ENCODE data around the gene IGDCC3.
A peak's percentile ranks its signal among the peaks of the same experiment; 100 is the strongest.

The IGDCC3 gene

DNA sequence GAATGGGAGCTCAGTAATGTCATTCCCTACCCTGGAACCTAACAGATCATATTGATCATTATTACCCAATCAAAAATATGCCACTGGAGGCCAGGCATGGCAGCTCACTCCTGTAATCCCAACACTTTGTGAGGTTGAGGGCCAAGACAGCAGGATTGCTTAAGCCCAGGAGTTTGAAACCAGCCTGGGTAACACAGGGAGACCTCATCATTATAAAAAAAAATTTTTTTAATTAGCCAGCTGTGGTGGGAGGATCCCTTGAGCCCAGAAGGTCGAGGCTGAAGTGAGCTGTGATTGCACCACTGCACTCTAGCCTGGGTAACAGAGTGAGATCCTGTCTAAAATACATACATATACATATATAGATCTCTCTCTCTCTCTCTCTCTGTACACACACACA is 34.8 kb upstream of the IGDCC3 start:
- in situ Hi-C loops (cut with HindIII; ENCODE audit: low sequenced_read_pairs) = no loop called here
- no peak overlapping the region for H3K4me3 ChIP-seq (ENCODE audit: low read depth, low read length)
- no peak for DNase-seq (ENCODE audit: low read depth, low spot score)

DNA sequence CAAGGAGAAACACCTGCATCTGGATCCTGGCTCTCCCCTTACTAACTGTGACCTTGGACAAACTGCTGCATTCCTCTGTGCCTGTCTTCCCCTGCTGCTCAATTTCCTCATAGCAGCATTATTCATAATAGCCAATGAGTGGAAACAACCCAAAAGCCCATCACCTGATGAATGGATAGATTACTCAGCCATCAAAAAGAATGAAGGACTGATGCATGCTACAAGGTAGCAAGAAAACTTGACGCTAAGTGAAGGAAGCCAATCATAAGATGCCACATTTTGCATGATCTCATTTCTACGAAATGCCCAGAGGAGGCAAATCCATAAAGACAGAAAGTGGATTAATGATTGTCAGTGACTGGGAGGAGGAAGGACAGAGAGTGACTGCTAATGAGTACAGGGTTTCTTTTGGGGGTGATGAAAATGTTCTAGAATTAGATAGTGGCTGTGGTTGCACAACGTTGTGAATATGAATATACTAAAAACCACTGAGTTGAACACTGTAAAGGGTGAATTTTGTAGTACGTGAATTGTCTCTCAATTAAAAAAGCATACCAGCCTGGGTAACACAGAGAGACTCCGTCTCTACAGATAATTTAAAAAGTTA is 33.8 kb upstream of the IGDCC3 start:
- TF ChIP-seq, protein P1, sequence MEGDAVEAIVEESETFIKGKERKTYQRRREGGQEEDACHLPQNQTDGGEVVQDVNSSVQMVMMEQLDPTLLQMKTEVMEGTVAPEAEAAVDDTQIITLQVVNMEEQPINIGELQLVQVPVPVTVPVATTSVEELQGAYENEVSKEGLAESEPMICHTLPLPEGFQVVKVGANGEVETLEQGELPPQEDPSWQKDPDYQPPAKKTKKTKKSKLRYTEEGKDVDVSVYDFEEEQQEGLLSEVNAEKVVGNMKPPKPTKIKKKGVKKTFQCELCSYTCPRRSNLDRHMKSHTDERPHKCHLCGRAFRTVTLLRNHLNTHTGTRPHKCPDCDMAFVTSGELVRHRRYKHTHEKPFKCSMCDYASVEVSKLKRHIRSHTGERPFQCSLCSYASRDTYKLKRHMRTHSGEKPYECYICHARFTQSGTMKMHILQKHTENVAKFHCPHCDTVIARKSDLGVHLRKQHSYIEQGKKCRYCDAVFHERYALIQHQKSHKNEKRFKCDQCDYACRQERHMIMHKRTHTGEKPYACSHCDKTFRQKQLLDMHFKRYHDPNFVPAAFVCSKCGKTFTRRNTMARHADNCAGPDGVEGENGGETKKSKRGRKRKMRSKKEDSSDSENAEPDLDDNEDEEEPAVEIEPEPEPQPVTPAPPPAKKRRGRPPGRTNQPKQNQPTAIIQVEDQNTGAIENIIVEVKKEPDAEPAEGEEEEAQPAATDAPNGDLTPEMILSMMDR (IDR thresholded peaks at IDR 0.05; ENCODE audit: low read depth, low read length) = no peak
- no peak overlapping the region for H3K4me3 ChIP-seq (ENCODE audit: low read depth, low read length)
- DNase-seq (ENCODE audit: low read depth, low spot score) = peak; percentile 25
- in situ Hi-C loops (cut with HindIII; ENCODE audit: low sequenced_read_pairs) = no loop called here

More for the DNA sequence above, 34.8 kb upstream of the IGDCC3 start:
- TF ChIP-seq, protein P1 (IDR thresholded peaks at IDR 0.05; ENCODE audit: low read depth, low read length) = no peak

DNA sequence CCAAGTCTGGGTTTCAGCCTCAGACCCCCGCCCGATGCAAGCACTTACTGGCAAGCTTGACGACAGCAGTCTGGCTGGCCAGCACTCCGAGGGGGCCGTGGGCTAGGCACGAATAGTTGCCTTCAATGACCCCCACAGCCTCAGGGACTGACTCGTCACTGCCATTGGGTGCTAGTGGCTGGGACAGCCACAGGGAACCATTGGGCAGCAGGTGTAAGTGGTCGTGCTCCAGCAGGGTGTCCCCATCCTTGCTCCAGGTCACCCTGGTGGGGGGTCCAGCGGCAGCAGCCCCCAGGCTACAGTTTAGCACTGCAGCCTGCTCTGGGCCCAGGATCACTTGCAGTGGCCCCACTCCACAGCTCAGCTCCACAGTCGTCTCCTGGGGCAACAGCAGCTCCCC is 33.2 kb upstream of the IGDCC3 start:
- no peak for DNase-seq (ENCODE audit: low read depth, low spot score)
- TF ChIP-seq, protein P1 (IDR thresholded peaks at IDR 0.05; ENCODE audit: low read depth, low read length) = no peak
- in situ Hi-C loops (cut with HindIII; ENCODE audit: low sequenced_read_pairs) = no loop called here
- H3K4me3 ChIP-seq (ENCODE audit: low read depth, low read length) = no peak overlapping the region

DNA sequence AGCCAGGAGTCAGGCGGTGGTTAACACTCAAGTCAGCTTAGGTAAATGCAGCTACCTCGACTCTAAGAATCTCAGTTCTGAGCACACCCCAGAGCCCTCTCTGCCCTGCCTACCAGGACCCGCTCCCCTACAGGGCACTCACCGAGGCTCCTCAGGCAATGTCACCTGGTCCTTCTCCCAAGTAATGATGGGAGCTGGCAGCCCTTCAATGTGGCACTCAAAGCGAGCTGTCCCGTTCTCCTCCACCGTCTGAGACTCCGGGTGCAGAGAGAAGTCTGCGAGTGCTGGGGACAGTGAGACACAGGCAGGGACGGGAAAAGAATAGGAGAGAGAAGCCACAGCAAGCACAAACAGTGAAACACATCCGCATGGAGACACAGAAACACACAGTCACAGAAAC is 32.2 kb upstream of the IGDCC3 start:
- DNase-seq (ENCODE audit: low read depth, low spot score) = no peak
- in situ Hi-C loops (cut with HindIII; ENCODE audit: low sequenced_read_pairs) = no loop called here
- no peak overlapping the region for H3K4me3 ChIP-seq (ENCODE audit: low read depth, low read length)
- TF ChIP-seq, protein P1 (IDR thresholded peaks at IDR 0.05; ENCODE audit: low read depth, low read length) = no peak

DNA sequence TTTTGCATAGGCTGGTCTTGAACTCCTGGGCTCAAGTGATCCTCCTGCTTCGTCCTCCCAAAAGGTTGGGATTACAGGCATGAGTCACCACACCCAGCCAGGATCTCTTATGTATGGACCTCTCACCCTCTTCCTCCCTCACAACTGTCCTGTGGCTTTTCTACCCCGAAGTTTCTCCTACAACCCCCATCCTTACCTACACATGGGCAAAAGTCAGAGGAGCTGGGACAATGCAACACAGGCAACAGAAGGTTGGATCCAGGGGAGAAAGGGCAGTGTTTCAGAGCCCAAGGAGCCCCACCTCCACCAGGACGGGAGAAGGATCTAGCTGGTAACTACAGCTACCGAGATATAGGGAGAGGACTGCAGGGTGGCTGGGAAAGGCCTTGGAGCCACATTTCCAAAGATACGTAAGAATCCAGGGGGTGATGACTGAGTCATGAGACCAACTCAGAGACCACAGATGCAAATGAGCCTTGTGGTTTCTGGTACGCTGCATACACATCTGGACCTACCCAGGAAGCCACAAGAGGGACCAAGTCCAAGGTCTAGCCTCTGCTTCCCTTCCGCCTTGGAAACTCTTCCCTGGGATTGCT is 31.3 kb upstream of the IGDCC3 start:
- in situ Hi-C loops (cut with HindIII; ENCODE audit: low sequenced_read_pairs) = no loop called here
- DNase-seq (ENCODE audit: low read depth, low spot score) = peak; percentile 99
- TF ChIP-seq, protein P1 (IDR thresholded peaks at IDR 0.05; ENCODE audit: low read depth, low read length) = no peak
- no peak overlapping the region for H3K4me3 ChIP-seq (ENCODE audit: low read depth, low read length)

DNA sequence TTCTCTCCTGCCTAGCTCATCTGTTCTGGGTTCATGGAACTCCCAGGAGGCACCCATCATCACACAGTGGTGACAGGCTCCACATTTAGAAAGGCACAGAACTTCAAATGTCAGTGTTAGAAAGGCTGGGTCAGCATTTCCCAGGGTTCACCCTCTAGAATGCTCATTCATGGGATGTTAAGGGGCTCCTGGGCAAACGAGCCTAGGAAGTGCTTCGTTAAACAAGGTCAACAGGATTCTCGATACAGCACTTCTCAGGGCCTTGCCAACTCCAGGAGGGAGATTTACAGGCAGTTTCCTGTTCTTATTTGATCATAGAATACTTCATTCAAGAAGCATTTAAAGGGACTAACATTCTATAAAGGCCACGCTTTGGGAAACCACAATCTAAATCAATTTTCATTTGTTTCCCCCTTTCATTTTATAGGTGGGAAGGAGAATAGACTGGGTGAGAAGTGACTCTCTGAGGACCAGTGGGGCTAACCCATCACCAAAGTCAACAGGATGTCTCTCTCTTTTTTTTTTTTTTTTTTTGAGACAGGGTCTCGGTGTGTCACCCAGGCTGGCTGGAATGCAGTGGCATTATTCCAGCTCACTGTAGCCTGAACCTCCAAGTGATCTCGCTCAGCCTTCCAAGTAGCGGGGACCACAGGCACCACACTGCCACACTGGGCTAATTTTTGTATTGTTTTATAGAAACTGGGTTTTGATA is 30.7 kb upstream of the IGDCC3 start:
- peak; percentile 77 for DNase-seq (ENCODE audit: low read depth, low spot score)
- H3K4me3 ChIP-seq (ENCODE audit: low read depth, low read length) = no peak overlapping the region

More for the DNA sequence above, 30.7 kb upstream of the IGDCC3 start:
- TF ChIP-seq, protein P1 (IDR thresholded peaks at IDR 0.05; ENCODE audit: low read depth, low read length) = no peak
- in situ Hi-C loops (cut with HindIII; ENCODE audit: low sequenced_read_pairs) = no loop called here

Data from astrocyte of the spinal cord (primary cell).